HepG2 (cell line): ENCODE data around the gene FAP. TPM values are rescaled to one million over a fixed set of nuclear protein-coding genes. Genes with fewer than 3 reads are reported as not detected.

Experiments used
- ATAC-seq: fragments of 200-7000 bp; cut with Tn5 transposase; 3 replicates; pipeline ENCODE4 v1.9.1; 2020; ENCODE audit warnings: mild to moderate bottlenecking, moderate library complexity
- BruUV-seq: library from RNA; stranded (reverse); fragments of 400-500 nt; replicated peaks from 2 replicates; lab custom pipeline; 2021; lab: Mats Ljungman, UMichigan
- CTCF ChIA-PET: fragments of 300-600 bp; formaldehyde crosslinking; extraction: SDS; loops from one replicate; lab custom pipeline; 2021; ENCODE audit warnings: low total read pairs, inconsistent platforms, low intra/inter-chr PET ratio; lab: Yijun Ruan, JAX
- POLR2A ChIA-PET: fragments of 350-600 bp; sonication (Branson Sonifier 250); formaldehyde crosslinking; loops from one replicate; lab custom pipeline; 2020; ENCODE audit warnings: antibody characterized with exemption, inconsistent platforms; lab: Yijun Ruan, JAX
- DNase-seq: peaks from one replicate; pipeline ENCODE4 v3.0.0-alpha.2; 2015; ENCODE audit warnings: low spot score
- FAIRE-seq: peaks from 3 replicates; lab custom pipeline; 2011; peaks lifted over from hg19 to GRCh38; lab: Jason Lieb, UNC
- H2AFZ ChIP-seq: one replicate; pipeline ENCODE4 v1.6.1; 2011; ENCODE audit warnings: low read length, inconsistent platforms
- H3K27ac ChIP-seq: fragments of 300-600 bp; 3 replicates; pipeline ENCODE4 v1.8.0; 2011; ENCODE audit warnings: mixed run types, mild to moderate bottlenecking, mixed read lengths, low read length, inconsistent platforms; ENCODE audit not compliant: insufficient read depth; ENCODE audit errors: extremely low read length
- H3K27me3 ChIP-seq, 2 experiments: fragments of 200-600 bp in 1 of 2; 2 replicates in 1 of 2; 3 replicates in 1 of 2; pipeline versions ENCODE4 v1.6.0 to v1.8.0; 2011; ENCODE audit warnings: low read length in 2 of 2, mild to moderate bottlenecking in 2 of 2, moderate library complexity in 2 of 2, inconsistent platforms in 1 of 2; ENCODE audit not compliant: insufficient read depth in 2 of 2, control insufficient read depth in 1 of 2
- H3K36me3 ChIP-seq, 2 experiments: fragments of 200-600 bp in 1 of 2; replicated peaks in 1 of 2; 2 replicates in 1 of 2; 3 replicates in 1 of 2; pipeline versions ENCODE4 v1.5.1 to v1.8.0; 2011; ENCODE audit warnings: low read length in 2 of 2, inconsistent platforms in 1 of 2; ENCODE audit not compliant: insufficient read depth in 2 of 2, control insufficient read depth in 1 of 2
- H3K4me1 ChIP-seq: 2 replicates; pipeline ENCODE4 v1.5.1; 2012; ENCODE audit warnings: low read length, inconsistent platforms; ENCODE audit not compliant: insufficient read depth
- H3K4me2 ChIP-seq: 2 replicates; pipeline ENCODE4 v1.6.0; 2011; ENCODE audit warnings: low read depth, low read length, inconsistent platforms
- H3K4me3 ChIP-seq, 3 experiments: fragments of 200-600 bp in 1 of 3; sonication (generic), shearing (Covaris generic) in 1 of 3; replicated peaks in 1 of 3; 2 replicates each; pipeline ENCODE4 v1.5.1; 2011 to 2016; ENCODE audit warnings: low read length in 3 of 3, inconsistent platforms in 2 of 3, low read depth in 2 of 3, mild to moderate bottlenecking in 2 of 3, control low read depth in 1 of 3, mixed read lengths in 1 of 3; ENCODE audit not compliant: insufficient read depth in 1 of 3
- H3K79me2 ChIP-seq: one replicate; pipeline ENCODE4 v1.6.1; 2011; ENCODE audit warnings: low read length, inconsistent platforms; ENCODE audit not compliant: insufficient read depth
- H3K9ac ChIP-seq: 2 replicates; pipeline ENCODE4 v1.6.0; 2011; ENCODE audit warnings: mild to moderate bottlenecking, low read depth, low read length, inconsistent platforms; ENCODE audit not compliant: insufficient read depth
- H3K9me3 ChIP-seq: 2 replicates; pipeline ENCODE4 v1.5.1; 2012; ENCODE audit warnings: mild to moderate bottlenecking, low read length
- H4K20me1 ChIP-seq: 2 replicates; pipeline ENCODE4 v1.6.0; 2011; ENCODE audit warnings: inconsistent platforms, mild to moderate bottlenecking, low read length, moderate library complexity; ENCODE audit not compliant: insufficient read depth
- ADNP ChIP-seq: sonication (generic); formaldehyde crosslinking; IDR thresholded peaks from 2 replicates; pipeline ENCODE4 v1.4.0; 2020; ENCODE audit warnings: missing genetic modification reagents
- PITX1 ChIP-seq: sonication (generic); formaldehyde crosslinking; IDR thresholded peaks from 2 replicates; pipeline ENCODE4 v1.5.1; 2020; ENCODE audit warnings: mild to moderate bottlenecking, missing genetic modification reagents
- ZNF24 ChIP-seq: fragments of 450-650 bp; IDR thresholded peaks from 2 replicates; pipeline ENCODE4 v1.6.1; 2017; ENCODE audit warnings: antibody characterized with exemption, mild to moderate bottlenecking
- WGBS: methylation state at CpG from one replicate; pipeline ENCODE4 v1.1.6; 2017; ENCODE audit warnings: low lambda C conversion rate; 5-methylcytosine and 5-hydroxymethylcytosine counted together
- in situ Hi-C: cut with HindIII; loops from 2 replicates; pipeline ENCODE4 v1.10.0; 2017; ENCODE audit warnings: low pct_unique_long_range_greater_than_20kb; ENCODE audit not compliant: extremely low pct_ligation_motif_present
- intact Hi-C: fragments of 100-400 bp; cut with micrococcal nuclease; formaldehyde crosslinking; loops from one replicate; pipeline ENCODE4 v1.10.0; 2022; ENCODE audit not compliant: unreplicated experiment
- polyA plus RNA-seq, 8 experiments: library from polyadenylated mRNA; depleted of rRNA in 3 of 8; stranded (reverse) in 7 of 8; unstranded in 1 of 8; fragments of >200 nt; fragmentation: Illumina TruSeq in 4 of 8; extraction: Trizol in 4 of 8; gene quantifications; 2 replicates each; pipeline versions ENCODE4 v1.2.1 to v1.2.3, GENCODE V29; 2011 to 2016; ENCODE audit warnings: low read depth in 4 of 8, missing spikeins in 1 of 8, mixed read lengths in 1 of 8; ENCODE audit not compliant: insufficient read depth in 1 of 8
- total RNA-seq, 5 experiments: library from RNA; depleted of rRNA; stranded (reverse); fragments of >200 nt; fragmentation: Illumina TruSeq; extraction: Trizol; gene quantifications; 2 replicates each; pipeline ENCODE4 v1.2.3, GENCODE V29; 2016; ENCODE audit warnings: low read depth in 1 of 5

Gene FAP
- total and polyA plus RNA-seq, 2 of the 13 experiments (the other 11 are each of a cell fraction or from before 2014, with no cell fraction given): not detected

GRCh38 chr2:162245781-162246180 lies 2.5 kb upstream of the FAP start:
- no peaks in the 10 kb centered on the region for H3K36me3 ChIP-seq
- no peak for FAIRE-seq
- no peaks in the 10 kb centered on the region for H3K4me1 ChIP-seq
- in situ Hi-C loops (no loop called here), intact Hi-C loops (no loop called here)
- ChIA-PET POLR2A (no interaction called here), CTCF (no interaction called here)
- no peak overlapping the region for H3K4me2 ChIP-seq
- TF ChIP-seq PITX1 (CRISPR knock-in tag) (no peak), ADNP (CRISPR knock-in tag) (no peak)
- H3K4me3 ChIP-seq: no peak overlapping the region
- DNase-seq: no peak
- H3K27ac ChIP-seq: no peak overlapping the region
- no peaks in the 10 kb centered on the region for H3K79me2 ChIP-seq
- H2AFZ ChIP-seq: no peak overlapping the region
- ATAC-seq: no peak
- H4K20me1 ChIP-seq: no peaks in the 10 kb centered on the region
- no peaks in the 10 kb centered on the region for H3K27me3 ChIP-seq
- no peaks in the 10 kb centered on the region for H3K9me3 ChIP-seq
- no TSS peak for BruUV-seq
- no peak overlapping the region for H3K9ac ChIP-seq

GRCh38 chr2:162245061-162245460 lies 1.8 kb upstream of the FAP start:
- intact Hi-C loops (no loop called here), in situ Hi-C loops (no loop called here)
- H3K79me2 ChIP-seq: no peaks in the 10 kb centered on the region
- ATAC-seq (no peak), DNase-seq (no peak), FAIRE-seq (no peak)
- H3K4me3 ChIP-seq: no peak overlapping the region
- no peak overlapping the region for H3K4me2 ChIP-seq
- H2AFZ ChIP-seq: no peak overlapping the region
- BruUV-seq: no TSS peak
- H3K9me3 ChIP-seq: no peaks in the 10 kb centered on the region
- ChIA-PET POLR2A (no interaction called here), CTCF (no interaction called here)
- H3K27me3 ChIP-seq: no peaks in the 10 kb centered on the region
- no peaks in the 10 kb centered on the region for H3K4me1 ChIP-seq
- H3K9ac ChIP-seq: no peak overlapping the region
- TF ChIP-seq ZNF24: no peak
- no peaks in the 10 kb centered on the region for H3K36me3 ChIP-seq
- no peak overlapping the region for H3K27ac ChIP-seq
- no peaks in the 10 kb centered on the region for H4K20me1 ChIP-seq
- WGBS: 0% methylated on average over 1 of the region's 1 CpG
